ENCODE measurements around the gene VPS29.
"Not testable (repeated sequence)": the region's sequence is repeated elsewhere in the genome, so short reads cannot be mapped to it uniquely, and the experiment has no call there.

VPS29 gene

DNA sequence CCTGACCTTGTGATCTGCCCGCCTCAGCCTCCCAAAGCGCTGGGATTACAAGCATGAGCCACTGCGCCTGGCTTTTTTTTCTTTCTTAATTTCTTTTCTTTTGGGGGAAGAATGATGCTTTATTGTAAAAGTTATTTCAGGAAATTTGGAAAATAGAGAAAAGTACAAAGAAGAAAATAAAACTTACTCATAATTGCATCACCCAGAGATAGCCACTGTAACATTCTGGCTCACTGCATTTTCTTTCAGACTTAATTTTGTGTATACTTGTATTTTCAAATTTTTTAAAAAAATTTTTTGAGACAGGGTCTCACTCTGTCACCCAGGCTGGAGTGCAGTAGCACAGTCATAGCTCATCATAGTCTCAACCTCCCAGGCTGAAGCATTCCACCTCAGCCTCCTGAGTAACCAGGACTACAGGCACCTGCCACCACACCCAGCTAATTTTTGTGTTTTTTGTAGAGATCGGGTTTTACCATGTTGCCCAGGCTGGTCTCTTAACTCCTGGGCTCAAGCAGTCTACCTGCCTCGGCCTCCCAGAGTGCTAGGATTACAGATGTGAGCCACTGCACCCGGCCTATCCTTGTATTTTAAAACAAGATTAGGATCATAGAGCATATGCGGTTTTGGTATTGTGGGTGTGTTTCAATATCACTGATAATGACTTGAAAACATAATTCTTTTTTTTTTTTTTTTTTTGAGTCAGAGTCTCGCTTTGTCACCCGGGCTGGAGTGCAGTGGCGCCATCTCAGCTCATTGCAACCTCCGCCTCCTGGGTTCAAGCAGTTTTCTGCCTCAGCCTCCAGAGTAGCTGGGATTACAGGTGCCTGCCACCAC, 19.2 kb upstream of the VPS29 start:
- DNase-seq (ENCODE audit: low read depth): not testable (repeated sequence)

DNA sequence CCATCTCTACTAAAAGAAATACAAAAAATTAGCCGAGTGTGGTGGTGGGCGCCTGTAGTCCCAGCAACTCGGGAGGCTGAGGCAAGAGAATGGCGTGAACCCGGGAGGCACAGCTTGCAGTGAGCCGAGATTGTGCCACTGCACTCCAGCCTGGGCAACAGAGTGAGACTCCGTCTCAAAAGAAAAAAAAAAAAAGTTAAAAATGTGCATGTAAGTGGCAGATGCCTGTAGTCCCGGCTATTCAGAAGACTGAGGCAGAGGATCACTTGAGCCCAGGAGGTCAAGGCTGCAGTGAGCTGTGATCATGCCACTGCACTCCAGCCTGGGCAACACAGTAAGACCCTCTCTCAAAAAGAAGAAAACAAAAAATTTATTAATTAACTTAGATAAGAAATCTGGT, 16.1 kb upstream of the VPS29 start:
- not testable (repeated sequence) for DNase-seq (ENCODE audit: low read depth)

DNA sequence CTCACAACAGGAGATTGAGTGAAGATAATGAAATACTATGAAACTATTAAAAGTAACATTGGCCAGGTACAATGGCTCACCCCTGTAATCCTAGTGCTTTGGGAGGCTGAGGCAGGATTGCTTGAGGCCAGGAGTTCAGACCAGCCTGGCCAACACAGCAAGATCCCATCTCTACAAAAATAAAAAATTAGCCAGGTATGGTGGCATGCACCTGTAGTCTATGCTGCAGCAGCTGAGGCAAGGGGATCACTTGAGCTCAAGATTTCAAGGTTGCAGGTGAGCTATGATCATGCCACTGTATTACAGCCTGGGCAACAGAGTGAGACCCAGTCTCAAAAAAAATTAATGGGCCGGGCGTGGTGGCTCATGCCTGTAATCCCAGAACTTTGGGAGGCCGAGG, 15.1 kb upstream of the VPS29 start:
- DNase-seq (ENCODE audit: low read depth): no peak

DNA sequence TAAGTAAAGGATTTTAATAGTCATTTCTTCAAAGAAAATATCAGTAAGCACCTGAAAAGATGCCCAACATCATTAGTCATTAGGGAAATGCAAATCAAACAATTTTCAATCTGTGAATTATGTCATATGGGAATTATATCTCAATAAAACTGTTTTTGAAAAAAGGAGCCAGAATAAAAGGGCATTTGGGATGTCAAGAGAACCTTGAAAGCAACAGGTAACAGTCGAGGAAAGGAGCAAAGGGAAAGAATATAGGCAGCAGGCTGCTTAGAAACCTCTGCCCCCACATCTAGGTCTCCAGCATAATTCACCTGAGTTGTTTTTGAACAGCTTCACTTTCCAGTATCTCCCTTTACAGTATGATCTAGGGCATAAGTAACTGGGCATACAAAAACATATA, 12.5 kb upstream of the VPS29 start:
- no peak for DNase-seq (ENCODE audit: low read depth)

DNA sequence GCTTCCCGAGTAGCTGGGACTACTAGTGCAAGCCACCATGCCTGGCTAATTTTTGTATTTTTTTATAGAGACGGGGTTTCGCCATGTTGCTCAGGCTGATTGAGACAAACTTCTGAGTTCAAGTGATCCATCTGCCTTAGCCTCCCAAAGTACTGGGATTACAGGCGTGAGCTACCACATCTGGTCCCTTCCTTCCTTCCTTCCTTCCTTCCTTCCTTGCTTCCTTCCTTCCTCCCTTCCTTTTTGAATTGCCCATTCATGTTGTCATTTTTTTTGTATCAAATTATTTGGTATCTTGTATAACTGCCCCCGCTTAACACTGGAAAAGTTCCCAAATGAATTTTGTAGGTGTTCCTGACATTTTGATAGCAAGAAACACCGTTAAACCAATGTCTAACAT, 11.9 kb upstream of the VPS29 start:
- DNase-seq (ENCODE audit: low read depth): no peak

DNA sequence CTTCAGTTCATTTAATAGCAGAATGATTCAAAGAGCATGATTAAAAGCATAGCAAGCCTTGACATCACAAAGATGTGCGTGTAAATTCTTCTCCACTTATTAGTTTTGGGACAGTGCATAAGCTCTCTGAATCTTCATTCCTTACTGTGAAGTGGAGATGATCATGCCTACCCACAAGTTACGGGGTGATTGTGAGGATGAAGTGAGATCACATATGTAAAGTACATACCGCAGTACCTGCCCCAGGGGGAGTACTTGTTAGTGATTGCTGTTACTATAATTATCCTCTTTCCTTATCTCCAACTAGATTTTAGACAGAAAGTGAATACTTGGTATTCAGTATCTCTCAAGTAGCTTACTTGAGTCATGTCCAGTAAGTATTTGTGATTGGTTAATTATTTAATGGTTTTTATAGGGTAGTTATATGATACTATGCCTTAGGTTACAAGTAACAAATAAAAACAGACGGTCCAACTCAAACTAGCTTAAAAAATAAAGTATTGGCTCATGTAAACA, 6.2 kb upstream of the VPS29 start:
- no peak for DNase-seq (ENCODE audit: low read depth)

DNA sequence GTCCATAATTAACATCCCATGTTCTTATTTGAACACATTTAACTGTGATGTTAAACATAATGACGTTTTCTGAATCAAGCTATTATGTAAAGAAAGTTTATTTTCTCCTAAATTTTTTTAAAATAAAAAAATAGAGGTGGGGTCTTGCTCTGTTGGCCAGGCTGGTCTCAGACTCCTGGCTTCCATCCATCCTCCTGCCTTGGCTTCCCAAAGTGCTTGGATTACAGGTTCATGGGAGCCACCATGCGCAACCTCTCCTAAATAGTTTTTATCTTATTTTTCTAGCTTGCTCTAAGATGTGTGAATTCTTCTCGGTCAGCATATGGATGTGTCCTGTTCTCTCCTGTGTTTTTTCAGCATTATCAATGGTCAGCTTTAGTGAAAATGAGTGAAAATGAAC, 3.4 kb upstream of the VPS29 start:
- DNase-seq (ENCODE audit: low read depth): no peak

DNA sequence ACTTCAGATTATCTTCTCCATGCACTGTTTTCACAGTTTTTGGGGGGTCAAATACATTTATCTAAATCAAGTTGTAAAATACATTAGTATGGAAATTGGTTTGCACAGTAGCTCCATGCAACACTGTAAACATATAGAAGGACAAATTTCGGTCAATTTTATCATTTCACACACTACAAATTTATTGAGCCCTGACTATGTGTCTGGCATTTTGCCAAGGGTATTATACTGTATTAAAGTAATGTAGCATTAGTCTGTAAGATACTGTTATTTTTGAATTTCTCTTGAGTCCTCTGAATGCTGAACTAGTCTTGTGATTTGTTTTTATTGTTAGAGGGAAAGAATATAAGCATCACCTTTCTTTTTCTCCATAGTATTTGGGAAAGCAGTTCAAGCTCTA, 1.5 kb upstream of the VPS29 start:
- DNase-seq (ENCODE audit: low read depth): no peak

DNA sequence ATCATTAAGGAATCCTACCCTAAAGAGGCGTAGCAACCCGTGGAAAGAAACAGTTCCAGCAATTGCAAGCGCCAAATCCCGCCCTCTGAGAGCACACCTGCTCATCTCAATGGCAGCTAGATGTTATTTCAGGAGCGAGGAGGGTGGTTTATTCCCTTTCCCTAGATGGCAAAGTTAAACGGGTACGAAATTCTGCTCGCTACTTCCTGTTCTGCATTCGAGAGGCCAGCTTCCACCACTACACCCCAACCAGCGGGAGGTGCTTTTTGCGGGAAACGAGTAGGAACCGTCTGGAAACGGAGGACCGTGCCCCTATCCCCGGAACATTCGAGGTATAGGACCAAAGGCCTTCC, 536 bp downstream of the VPS29 start:
- peak; percentile 19 for DNase-seq (ENCODE audit: low read depth)

DNA sequence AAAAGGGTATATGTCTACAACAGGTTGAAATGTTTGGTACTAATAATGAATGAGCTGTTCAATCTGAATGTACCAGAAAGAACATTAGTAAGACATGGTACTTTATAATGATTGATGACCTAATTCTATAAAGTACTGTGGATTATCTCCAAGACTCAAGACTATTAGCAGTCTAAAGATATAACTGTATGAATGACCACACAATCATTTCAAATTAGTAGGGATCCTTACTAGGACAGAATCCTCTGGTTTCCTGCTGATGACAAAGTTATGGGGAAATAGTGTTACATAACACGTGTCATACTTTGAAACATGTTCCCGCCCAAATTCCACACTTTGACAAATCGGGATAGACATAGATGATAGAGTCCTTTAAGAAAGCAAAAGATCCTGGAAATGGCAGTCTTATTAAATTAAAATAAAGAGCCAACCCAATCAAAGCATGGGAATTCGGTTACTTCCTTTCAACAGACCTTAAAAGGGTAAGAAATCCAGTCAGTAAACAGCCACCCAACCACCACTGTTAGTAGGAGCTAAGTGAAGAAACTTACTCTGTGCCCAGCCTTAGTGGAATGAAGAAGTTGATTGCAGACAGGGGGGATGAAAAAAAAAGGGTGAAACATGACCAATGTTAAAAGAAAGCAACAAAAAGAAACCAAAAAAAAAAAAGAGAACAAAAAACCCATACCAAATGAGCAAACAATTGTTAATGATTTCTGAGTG, 2.8 kb downstream of the VPS29 start:
- DNase-seq (ENCODE audit: low read depth): peak; percentile 47

DNA sequence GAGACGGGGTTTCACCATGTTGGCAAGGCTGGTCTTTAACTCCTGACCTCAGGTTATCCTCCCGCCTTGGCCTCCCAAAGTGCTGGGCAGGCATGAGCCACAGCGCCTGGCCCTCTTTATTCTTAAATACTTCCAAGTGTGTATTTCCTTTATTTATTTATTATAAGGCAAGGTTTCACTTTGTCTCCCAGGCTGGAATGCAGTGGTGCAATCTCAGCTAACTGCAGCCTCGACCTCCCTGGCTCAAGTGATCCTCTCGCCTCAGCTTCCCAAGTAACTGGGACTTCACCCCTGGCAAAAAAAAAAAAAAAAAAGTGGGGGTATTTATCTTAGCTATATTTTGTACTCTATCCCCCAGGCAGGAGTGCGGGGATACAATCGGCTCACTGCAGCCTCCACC, 26.5 kb downstream of the VPS29 start:
- DNase-seq (ENCODE audit: low read depth): no peak

DNA sequence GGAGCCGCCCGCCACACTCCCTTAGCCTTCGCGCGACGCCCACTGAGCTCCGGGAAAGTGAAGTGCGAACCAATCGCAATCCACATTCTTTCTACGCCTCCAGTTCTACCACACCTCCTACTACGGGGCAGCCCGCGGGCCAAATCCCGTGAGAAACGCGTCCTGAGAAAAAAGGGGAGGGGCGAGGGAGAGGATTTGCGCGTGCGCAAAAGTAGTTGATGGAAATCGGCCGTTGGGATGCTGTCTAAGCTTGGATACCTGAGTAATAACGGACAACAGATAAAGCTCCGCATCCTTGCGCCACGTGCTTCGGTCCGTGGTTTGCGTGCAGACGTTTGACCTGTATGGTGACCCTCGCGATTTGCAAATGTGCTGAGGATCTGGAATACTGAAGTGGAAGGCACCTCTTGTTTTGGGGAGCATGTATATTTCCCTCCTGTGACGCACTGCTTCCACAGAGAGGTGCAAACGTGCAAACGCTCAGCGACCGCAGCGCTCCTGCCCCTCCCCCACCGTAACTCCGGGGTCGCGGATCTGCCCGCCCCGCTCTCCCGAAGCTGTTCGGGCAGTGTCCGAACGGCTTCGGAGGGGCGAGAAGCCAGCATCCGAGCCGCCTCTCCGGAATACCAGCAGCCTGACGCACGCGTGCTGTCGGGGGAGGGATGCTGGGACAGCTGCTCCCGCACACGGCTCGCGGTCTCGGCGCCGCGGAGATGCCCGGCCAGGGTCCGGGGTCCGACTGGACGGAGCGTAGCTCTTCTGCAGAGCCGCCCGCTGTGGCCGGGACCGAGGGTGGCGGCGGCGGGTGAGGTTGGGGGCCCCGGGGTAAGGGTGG, 33.5 kb downstream of the VPS29 start, which contains the start of the genes FAM216A and GPN3:
FAM216A (plus strand) TSS at position 632 of the 835 bp plus-strand sequence; CDS start at position 663, 31 bp downstream.
GPN3 (minus strand) TSS at position 44 of the 835 bp plus-strand sequence. CDS start 54 bp downstream, outside the sequence.
- peak; percentile 90 for DNase-seq (ENCODE audit: low read depth)

DNA sequence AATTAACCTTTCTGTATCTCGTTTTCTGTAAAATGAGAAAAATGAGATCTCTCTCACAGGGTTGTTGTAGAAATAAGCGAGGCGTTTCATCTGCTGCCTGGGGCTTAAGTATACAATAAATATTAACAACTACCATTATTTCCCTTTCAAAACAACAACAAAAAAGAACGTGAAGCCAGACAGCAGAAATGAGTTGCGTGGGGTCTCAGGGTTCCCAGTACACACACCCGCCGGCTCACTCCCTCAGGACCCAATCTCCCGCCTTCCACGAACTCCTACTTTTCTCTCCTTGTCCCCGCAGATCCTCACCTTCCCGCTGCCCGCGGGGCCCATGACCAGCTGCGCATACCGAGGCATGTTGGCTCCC, 34.1 kb downstream of the VPS29 start:
- DNase-seq (ENCODE audit: low read depth): no peak

DNA sequence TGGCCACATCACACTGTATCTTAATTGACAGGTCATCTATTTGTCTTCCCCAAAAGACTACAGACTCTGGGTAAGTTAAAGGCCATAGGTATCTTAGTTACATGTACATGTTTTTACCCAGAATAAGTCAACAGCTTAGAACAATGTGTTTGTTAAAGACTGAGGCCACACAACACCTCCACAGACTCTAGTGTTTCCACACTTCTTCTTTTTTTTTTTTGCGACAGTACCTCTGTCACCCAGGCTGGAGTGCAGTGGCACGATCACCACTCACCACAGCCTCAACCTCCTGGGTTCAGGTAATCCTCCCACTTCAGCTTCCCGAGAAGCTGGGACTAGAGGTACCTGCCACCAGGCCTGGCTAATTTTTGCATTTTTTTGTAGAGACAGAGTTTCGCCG, 35.1 kb downstream of the VPS29 start:
- no peak for DNase-seq (ENCODE audit: low read depth)

DNA sequence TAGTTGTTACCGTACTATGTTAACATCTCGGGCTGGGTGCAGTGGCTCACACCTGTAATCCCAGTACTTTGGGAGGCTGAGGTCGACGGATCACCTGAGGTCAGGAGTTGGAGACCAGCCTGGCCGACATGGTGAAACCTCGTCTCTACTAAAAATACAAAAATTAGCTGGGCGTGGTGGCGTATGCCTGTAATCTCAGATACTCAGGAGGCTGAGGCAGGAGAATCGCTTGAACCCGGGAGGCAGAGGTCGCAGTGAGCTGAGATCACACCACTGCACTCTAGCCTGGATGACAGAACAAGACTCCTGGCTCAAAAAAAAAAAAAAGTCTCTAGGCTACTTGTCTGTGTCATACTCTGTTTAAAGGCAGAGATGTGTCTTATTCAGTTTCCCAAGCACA, 36.1 kb downstream of the VPS29 start:
- DNase-seq (ENCODE audit: low read depth): not testable (repeated sequence)

DNA sequence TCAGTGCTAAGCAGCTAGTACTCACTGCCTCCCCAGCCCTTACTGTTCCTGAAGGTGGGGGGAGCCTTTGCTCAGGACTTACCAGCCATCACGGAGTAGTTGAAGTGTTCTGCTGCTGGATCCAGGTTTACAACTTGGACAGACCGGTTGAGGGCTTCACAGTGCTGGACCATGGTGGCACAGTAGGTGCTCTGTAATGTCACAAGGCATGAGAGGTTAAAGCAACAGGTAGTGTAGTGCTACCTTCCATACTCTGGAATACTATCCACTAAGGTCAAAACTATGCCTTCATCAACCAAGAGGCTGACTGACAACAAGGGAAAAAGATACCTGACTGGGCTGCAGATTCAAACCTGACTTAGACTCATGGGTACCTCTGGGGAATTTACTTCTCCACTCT, 36.9 kb downstream of the VPS29 start:
- DNase-seq (ENCODE audit: low read depth): no peak

DNA sequence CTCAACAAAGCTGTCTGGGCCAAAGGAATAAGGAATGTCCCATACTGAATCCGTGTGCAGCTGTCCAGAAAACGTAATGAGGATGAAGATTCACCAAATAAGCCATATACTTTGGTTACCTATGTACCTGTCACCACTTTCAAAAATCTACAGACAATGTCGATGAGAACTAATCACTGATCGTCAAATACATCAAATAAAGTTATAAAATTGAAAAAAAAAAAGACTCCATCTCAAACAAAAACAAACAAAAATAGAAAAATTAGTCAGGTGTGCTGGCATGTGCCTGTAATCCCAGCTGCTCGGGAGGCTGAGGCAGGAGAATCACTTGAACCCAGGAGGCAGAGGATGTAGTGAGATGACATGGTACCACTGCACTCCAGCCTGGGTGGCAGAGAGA, 40.7 kb downstream of the VPS29 start:
- DNase-seq (ENCODE audit: low read depth): not testable (repeated sequence)

DNA sequence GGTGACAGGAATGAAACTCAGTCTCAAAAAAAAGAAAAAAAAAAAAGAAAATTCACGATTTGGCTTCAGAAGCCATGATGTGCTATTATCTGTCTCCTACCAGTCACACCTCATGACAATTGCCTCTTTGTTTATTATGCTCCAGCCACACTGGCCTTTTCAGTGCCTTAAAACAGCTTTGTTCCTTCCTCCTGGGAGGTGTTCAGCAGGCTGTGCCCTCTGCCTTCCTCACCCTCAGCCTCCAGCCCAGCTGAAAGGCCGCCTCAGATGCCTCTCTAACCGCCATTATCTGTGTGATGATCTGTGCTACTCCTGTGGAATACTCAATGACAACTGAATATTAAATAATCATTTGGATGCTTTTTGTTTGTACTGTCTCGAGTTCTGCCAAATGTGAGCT, 43.2 kb downstream of the VPS29 start:
- no peak for DNase-seq (ENCODE audit: low read depth)

DNA sequence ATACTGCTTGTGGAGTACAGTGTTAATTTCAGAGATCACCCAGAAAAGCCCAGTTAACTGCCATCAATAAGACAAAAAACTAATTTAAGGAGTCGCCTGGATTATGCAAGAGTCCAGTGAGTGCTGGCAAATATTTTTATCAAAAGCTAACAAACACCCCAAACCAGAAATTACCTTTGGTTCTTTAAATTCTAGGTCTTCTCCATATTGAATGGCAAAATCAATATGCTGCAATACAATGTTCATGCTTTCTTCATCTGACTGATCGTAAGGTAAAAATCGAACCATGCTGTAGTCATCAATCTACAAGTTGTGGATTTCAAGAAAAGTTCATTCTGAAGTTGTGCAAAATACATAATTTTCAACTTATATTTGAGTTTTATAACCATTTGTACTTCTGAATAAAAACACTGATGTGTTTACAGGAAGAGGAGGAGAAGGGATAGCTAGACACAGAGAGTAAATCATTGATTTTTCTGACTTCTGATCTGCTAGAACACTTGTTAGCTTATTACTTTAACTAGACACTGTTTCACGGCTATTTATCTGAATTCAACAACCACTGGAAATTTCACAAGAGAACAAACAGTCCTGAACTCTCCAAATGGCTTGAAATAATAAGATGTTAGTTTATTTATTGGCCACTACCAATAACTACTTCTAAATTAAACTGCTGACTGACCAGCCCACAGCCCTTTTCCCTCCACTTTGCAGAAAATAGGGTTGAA, 48.2 kb downstream of the VPS29 start:
- DNase-seq (ENCODE audit: low read depth): no peak

DNA sequence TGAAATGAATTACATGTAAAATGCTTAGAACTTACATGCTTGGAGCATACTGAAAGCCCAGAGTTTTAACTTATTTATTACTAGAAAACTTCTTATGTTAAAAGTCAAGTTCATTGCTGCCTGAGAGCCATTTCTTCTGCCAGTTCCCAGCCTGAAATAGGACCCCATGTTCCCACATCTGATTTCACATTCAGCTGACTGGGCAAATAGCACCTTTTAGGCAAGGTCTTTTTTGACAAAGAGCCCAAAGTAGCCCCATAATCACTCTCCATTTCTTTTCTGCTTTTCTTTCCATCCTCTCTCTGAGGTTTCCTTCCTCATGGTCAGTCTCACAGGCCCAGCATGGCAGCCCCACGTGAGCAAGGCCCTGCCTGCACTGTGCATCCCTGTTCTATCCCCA, 50.6 kb downstream of the VPS29 start:
- no peak for DNase-seq (ENCODE audit: low read depth)

DNA sequence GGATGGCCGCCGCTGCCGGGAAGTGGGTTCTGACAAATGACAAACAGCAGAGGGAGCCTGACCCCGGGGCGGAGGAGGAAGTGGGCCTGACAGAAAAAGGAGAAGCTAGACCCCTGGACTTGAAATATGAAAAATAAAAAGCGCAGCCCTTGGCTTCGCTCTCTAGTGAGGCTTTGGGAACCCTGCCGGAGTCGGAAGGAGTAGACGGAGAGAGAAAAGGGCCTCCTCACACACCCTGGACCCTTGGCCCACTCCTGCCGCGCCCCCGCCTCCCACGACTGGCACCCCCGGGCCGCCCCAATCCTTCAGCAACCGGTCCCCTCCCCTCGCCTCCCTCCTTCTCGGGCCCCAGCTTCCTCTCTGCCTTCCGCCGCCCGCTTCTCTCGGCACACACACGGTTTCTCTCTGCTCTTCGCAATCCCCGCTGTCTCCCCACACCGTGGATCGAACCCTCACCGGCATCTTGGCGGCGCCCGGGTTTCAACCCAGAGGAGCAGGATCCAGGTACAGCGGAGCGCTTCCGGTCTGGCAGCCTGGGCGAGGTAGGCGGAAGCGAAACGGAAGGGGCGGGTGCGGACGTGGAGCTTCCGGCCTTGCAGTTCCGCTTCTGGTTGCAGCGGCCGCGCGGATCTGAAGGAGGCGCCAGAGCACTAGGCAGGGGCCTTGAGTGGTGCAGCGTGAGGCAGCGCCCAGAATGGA, 52.0 kb downstream of the VPS29 start, which contains the start of gene ARPC3:
ARPC3 (minus strand) TSS at position 539 of the 699 bp plus-strand sequence; CDS start at position 462, 77 bp downstream.
- peak; percentile 52 for DNase-seq (ENCODE audit: low read depth)

Measured in GM04503 (cell line).